Colonic mucosa (tissue), 4 donors: ENCODE results near the gene SLC38A3. TPM values are rescaled to one million over a fixed set of nuclear protein-coding genes. Genes with fewer than 3 reads are reported as not detected.

Experiments used
- DNase-seq: peaks from one replicate; pipeline ENCODE4 v3.0.0-alpha.2; 2020
- H3K27ac ChIP-seq: fragments of 200-600 bp; one replicate; pipeline ENCODE4 v1.8.0; 2021
- H3K27me3 ChIP-seq: fragments of 200-600 bp; one replicate; pipeline ENCODE4 v1.8.0; 2021
- H3K36me3 ChIP-seq: fragments of 200-600 bp; one replicate; pipeline ENCODE4 v1.8.0; 2021
- H3K4me1 ChIP-seq: fragments of 200-600 bp; one replicate; pipeline ENCODE4 v1.8.0; 2021; ENCODE audit warnings: mild to moderate bottlenecking
- H3K4me3 ChIP-seq: fragments of 200-600 bp; one replicate; pipeline ENCODE4 v1.8.0; 2021
- H3K9ac ChIP-seq, 2 donors: one replicate each; pipeline ENCODE4 v1.7.0; 2013; ENCODE audit warnings: control low read depth in 2 of 2, low read depth in 2 of 2, low read length in 2 of 2
- H3K9me3 ChIP-seq: fragments of 200-600 bp; one replicate; pipeline ENCODE4 v1.8.0; 2021
- intact Hi-C: fragments of 100-400 bp; cut with DNase I; formaldehyde crosslinking; loops from one replicate; pipeline ENCODE4 v1.14.1; 2022
- total RNA-seq, 2 donors: library from RNA; stranded (reverse); fragmentation: NEBNext Ultra II Directional in 1 of 2; extraction: Animal tissue kit (Norgen Biotek cat#: 25700) in 1 of 2; gene quantifications; one replicate each; pipeline ENCODE4 v1.2.1, GENCODE V29; 2021
- TF ChIP-seq, protein P1 (sequence below): fragments of 200-600 bp; IDR thresholded peaks from one replicate; pipeline ENCODE4 v1.8.0; 2022; ENCODE audit warnings: antibody characterized with exemption, mild to moderate bottlenecking
- donor health status: healthy.
- donor health status: DM: no; HTN: no; CAD: no.
- donor health status: DM: no; HTN: no; CAD: no.

Gene SLC38A3
- total RNA-seq, 2 donors from 2014 or later: 0.24 to 0.40 TPM

DNA sequence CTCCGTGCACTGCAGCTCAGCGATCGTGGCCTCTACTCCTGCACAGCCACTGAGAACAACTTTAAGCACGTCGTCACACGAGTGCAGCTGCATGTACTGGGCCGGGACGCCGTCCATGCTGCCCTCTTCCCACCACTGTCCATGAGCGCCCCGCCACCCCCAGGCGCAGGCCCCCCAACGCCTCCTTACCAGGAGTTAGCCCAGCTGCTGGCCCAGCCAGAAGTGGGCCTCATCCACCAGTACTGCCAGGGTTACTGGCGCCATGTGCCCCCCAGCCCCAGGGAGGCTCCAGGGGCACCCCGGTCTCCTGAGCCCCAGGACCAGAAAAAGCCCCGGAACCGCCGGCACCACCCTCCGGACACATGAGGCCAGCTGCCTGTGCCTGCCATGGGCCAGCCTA is 17.3 kb upstream of the SLC38A3 start:
- peaks cover under 1% of the 10 kb centered on the region for H3K27me3 ChIP-seq
- no peak for DNase-seq
- no peak overlapping the region for H3K4me3 ChIP-seq
- H3K27ac ChIP-seq: no peak overlapping the region
- intact Hi-C loops: loop anchor here (2.0 kb wide), 1 partner anchor 67 kb away; no protein-coding TSS in a partner anchor
- TF ChIP-seq, protein P1, sequence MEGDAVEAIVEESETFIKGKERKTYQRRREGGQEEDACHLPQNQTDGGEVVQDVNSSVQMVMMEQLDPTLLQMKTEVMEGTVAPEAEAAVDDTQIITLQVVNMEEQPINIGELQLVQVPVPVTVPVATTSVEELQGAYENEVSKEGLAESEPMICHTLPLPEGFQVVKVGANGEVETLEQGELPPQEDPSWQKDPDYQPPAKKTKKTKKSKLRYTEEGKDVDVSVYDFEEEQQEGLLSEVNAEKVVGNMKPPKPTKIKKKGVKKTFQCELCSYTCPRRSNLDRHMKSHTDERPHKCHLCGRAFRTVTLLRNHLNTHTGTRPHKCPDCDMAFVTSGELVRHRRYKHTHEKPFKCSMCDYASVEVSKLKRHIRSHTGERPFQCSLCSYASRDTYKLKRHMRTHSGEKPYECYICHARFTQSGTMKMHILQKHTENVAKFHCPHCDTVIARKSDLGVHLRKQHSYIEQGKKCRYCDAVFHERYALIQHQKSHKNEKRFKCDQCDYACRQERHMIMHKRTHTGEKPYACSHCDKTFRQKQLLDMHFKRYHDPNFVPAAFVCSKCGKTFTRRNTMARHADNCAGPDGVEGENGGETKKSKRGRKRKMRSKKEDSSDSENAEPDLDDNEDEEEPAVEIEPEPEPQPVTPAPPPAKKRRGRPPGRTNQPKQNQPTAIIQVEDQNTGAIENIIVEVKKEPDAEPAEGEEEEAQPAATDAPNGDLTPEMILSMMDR: no peak
- H3K36me3 ChIP-seq: no peaks in the 10 kb centered on the region
- H3K4me1 ChIP-seq: no peaks in the 10 kb centered on the region
- H3K9me3 ChIP-seq: no peaks in the 10 kb centered on the region
- no peak overlapping the region for H3K9ac ChIP-seq

DNA sequence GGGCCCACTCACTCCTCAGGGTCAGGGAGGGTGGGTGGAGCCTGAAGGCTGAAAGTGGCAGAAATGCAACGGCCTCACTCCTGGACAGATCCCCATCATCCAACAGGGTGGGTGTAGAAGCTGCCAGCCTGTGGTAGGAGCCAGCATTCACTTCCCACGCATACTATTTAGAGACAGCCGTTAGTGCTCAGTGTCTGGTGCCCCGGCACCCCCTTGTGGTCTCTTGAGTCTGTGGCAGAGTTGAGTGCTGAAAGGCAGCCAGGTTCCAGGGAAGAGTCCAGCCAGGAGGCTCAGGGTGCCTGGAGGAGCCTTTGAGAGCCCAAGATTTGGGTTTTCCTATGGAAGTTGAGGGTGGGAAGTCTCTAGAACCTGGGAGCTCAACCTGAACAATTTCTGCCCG is 15.8 kb upstream of the SLC38A3 start:
- TF ChIP-seq, protein P1: peak; percentile 65
- Histone ChIP-seq H3K27me3 (peaks cover 16% of the 10 kb centered on the region), H3K9me3 (no peaks in the 10 kb centered on the region), H3K36me3 (no peaks in the 10 kb centered on the region), H3K27ac (no peak overlapping the region), H3K9ac (no peak overlapping the region), H3K4me3 (no peak overlapping the region), H3K4me1 (peaks cover 4% of the 10 kb centered on the region)
- intact Hi-C loops: loop anchor here (2.0 kb wide), 1 partner anchor 68 kb away; no protein-coding TSS in a partner anchor
- DNase-seq: peak; percentile 75

DNA sequence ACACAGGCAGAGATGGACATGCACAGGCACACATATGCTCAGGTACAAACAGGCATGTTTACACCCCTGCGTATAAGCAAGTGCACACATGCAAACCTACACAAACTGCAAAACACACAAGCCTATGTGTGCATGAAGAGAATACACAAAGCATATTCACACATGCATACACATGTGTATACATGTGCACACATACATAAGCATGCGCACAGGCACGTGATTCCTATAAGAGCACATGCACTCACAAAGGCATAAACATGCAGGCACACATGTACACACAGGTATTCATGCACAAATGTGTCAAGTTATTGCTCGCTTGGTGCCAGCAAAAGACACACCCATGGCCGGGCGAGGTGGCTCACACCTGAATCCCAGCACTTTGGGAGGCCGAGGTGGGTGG is 15.1 kb upstream of the SLC38A3 start:
- Histone ChIP-seq H3K9me3 (no peaks in the 10 kb centered on the region), H3K9ac (no peak overlapping the region), H3K27ac (no peak overlapping the region), H3K36me3 (no peaks in the 10 kb centered on the region), H3K4me1 (peaks cover 4% of the 10 kb centered on the region), H3K27me3 (peaks cover 17% of the 10 kb centered on the region), H3K4me3 (no peak overlapping the region)
- intact Hi-C loops: loop anchor here (2.0 to 5.0 kb wide), 2 partner anchors 69 to 82 kb away; no protein-coding TSS in a partner anchor
- TF ChIP-seq, protein P1: no peak
- no peak for DNase-seq

DNA sequence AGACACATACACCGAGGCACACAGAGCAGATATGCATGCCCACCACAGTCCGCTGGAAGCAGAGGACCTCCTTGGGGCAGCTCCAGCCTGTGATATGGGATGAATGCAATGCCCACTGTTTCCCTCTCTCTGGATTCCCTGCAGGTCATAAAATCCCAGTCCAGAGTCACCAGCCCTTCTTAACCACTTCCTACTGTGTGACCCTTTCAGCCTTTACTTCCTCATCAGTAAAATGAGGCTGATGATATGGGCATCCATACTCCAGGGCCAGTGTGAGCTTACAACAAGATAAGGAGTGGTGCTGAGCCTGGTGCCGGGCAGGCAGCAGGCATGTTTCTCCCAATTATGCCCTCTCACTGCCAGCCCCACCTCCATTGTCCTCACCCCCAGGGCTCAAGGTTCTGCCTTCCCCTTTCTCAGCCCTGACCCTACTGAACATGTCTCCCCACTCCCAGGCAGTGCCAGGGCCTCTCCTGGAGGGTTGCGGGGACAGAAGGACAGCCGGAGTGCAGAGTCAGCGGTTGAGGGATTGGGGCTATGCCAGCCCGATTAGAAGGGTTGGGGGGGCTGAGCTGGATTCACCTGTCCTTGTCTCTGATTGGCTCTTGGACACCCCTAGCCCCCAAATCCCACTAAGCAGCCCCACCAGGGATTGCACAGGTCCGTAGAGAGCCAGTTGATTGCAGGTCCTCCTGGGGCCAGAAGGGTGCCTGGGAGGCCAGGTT is 14.0 kb upstream of the SLC38A3 start, which contains the start of gene GNAT1:
TSS of gene GNAT1 (plus strand) at position 675 of the 725 bp plus-strand sequence. CDS start 116 bp downstream, outside the sequence.
- Histone ChIP-seq H3K9ac (no peak within 1 kb of the TSS), H3K27me3 (peaks cover 17% of the 10 kb centered on the region), H3K4me1 (peaks cover 4% of the 10 kb centered on the region), H3K4me3 (no peak within 1 kb of the TSS), H3K36me3 (no peaks in the 10 kb centered on the region), H3K9me3 (no peaks in the 10 kb centered on the region), H3K27ac (no peak within 1 kb of the TSS)
- intact Hi-C loops: loop anchor here (5.0 kb wide), 1 partner anchor 81 kb away; no protein-coding TSS in a partner anchor
- TF ChIP-seq, protein P1: no peak
- DNase-seq: no peak

DNA sequence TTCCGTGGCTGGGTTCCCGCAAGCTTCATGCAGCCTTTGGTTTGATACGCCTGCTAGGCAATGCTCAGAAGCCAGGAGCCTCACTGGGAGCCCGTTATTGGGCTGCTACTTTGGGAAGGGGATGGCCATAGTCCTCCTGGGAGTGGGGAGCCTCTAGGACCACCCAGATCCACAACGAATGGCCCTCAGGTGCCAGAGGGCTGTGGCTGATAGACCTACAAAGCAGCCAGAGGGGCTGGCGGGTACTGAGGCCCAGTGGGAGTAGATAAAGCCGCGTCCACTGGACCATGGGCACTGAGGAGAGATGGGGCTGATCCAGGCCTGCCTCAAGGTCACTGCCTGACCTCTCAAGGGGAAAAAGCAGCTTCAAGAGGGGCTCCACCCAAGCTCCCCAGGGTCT is 12.9 kb upstream of the SLC38A3 start:
- Histone ChIP-seq H3K36me3 (no peaks in the 10 kb centered on the region), H3K9ac (no peak overlapping the region), H3K4me1 (peaks cover 4% of the 10 kb centered on the region), H3K27me3 (peaks cover 17% of the 10 kb centered on the region), H3K27ac (no peak overlapping the region), H3K4me3 (no peak overlapping the region), H3K9me3 (no peaks in the 10 kb centered on the region)
- intact Hi-C loops: loop anchor here (2.0 to 5.0 kb wide), 2 partner anchors 33 to 80 kb away; no protein-coding TSS in a partner anchor
- no peak for DNase-seq
- TF ChIP-seq, protein P1: no peak
